ENCODE results near the gene ERGIC1. TPM values are rescaled to one million over a fixed set of nuclear protein-coding genes. Genes with fewer than 3 reads are reported as not detected.

ERGIC1 gene
- total and polyA plus RNA-seq, 2 of the 8 experiments (the other 6 are each of a cell fraction or from before 2014, with no cell fraction given), result 95.3 to 106 TPM

- CTCF ChIA-PET (ENCODE audit: partially characterized antibody), result interaction anchor here (0.6 to 3.2 kb wide), 7 partner anchors 9 to 1475 kb away, joined by 3 to 7 read pairs (median 3); no protein-coding TSS in a partner anchor
- DNase-seq (ENCODE audit: low read depth in 1 of 2, low spot score in 2 of 2), result no peak
- no peaks in the 10 kb centered on the region for H3K9me3 ChIP-seq (ENCODE audit: insufficient read depth in 2 of 2, low read depth in 1 of 2, low read length in 1 of 2)
- H3K9ac ChIP-seq (replicated peaks in 1 of 4; ENCODE audit: extremely low read depth in 1 of 4, low read depth in 3 of 4, low read length in 3 of 4), result no peak overlapping the region
- no peak overlapping the region for H2BK120ac ChIP-seq (replicated peaks; ENCODE audit: low read depth, low read length)
- H3K27me3 ChIP-seq (replicated peaks in 1 of 4; ENCODE audit: control insufficient read depth in 3 of 4, extremely low read depth in 1 of 4, insufficient read depth in 3 of 4, low read length in 3 of 4), result no peaks in the 10 kb centered on the region
- no peak for FAIRE-seq
- H3K36me3 ChIP-seq (ENCODE audit: control insufficient read depth in 2 of 4, insufficient read depth in 4 of 4, low read length in 3 of 4), result no peaks in the 10 kb centered on the region
- H3K79me2 ChIP-seq (ENCODE audit: control insufficient read depth in 1 of 2, insufficient read depth in 2 of 2, low read length in 2 of 2), result peaks cover 2 to 91% of the 10 kb centered on the region in 2 experiments
- H4K20me1 ChIP-seq (replicated peaks in 1 of 2; ENCODE audit: control insufficient read depth in 1 of 2, insufficient read depth in 2 of 2, low read length in 2 of 2), result peaks cover 24 to 51% of the 10 kb centered on the region in 2 experiments
- peaks cover 38% of the 10 kb centered on the region for H3K79me1 ChIP-seq (ENCODE audit: low read depth, low read length)
- H4K5ac ChIP-seq (ENCODE audit: insufficient read length, low read depth, low read length), result no peak overlapping the region
- no peak overlapping the region; the same call in 1 of the 2 replicates for H2BK5ac ChIP-seq (ENCODE audit: low read depth, low read length)
- POLR2A ChIA-PET (ENCODE audit: partially characterized antibody), result interaction anchor here (0.7 to 2.6 kb wide), 2 partner anchors 9 to 11 kb away, joined by 3 to 10 read pairs; no protein-coding TSS in a partner anchor
- no peak overlapping the region for H2BK15ac ChIP-seq (ENCODE audit: low read length)
- H2AFZ ChIP-seq (ENCODE audit: low read length), result no peak overlapping the region
- no peak overlapping the region for H3K14ac ChIP-seq (ENCODE audit: insufficient read length)
- WGBS, 2 experiments (ENCODE audit: extremely low coverage in 1 of 2, insufficient coverage in 1 of 2, insufficient read length in 1 of 2, insufficient replicate concordance in 2 of 2, low coverage in 1 of 2, low lambda C conversion rate in 2 of 2, missing lambda C conversion rate in 1 of 2), result 80% methylated on average over 14 of the region's 15 CpGs; no CpG with 5 or more reads in 1 of the 2 experiments
- H3K4me2 ChIP-seq (ENCODE audit: insufficient read depth in 1 of 2, low read depth in 2 of 2, low read length in 2 of 2), result no peak overlapping the region
- no peak overlapping the region for H4K8ac ChIP-seq (ENCODE audit: extremely low read depth, insufficient read depth, low read length)
- H4K91ac ChIP-seq (replicated peaks; ENCODE audit: insufficient read length, low read length), result no peak overlapping the region
- H2BK20ac ChIP-seq (ENCODE audit: low read length), result no peak overlapping the region
- H3K27ac ChIP-seq (ENCODE audit: low read depth, low read length), result no peak overlapping the region
- no peak overlapping the region for H3K4me3 ChIP-seq (ENCODE audit: extremely low read depth in 1 of 4, insufficient read depth in 2 of 4, low read depth in 3 of 4, low read length in 4 of 4)
- H3K56ac ChIP-seq (replicated peaks; ENCODE audit: insufficient read length, low read depth, low read length), result no peak overlapping the region
- no peak overlapping the region for H3K4ac ChIP-seq (replicated peaks; ENCODE audit: insufficient read length, low read depth, low read length)
- H3K18ac ChIP-seq (ENCODE audit: extremely low read depth, low read length), result no peak overlapping the region
- no peak overlapping the region for H2BK12ac ChIP-seq (ENCODE audit: low read depth, low read length)
- peaks cover 0 to 6% (median 1%) of the 10 kb centered on the region in 4 experiments; a peak in 4 of 7 replicates for H3K4me1 ChIP-seq (replicated peaks in 1 of 4; ENCODE audit: control insufficient read depth in 3 of 4, insufficient read depth in 4 of 4, low read length in 3 of 4)
- H2AK5ac ChIP-seq (ENCODE audit: low read depth, low read length), result no peak overlapping the region
- no peak overlapping the region for H3K23ac ChIP-seq (ENCODE audit: insufficient read length)
- no peaks in the 10 kb centered on the region for H3K23me2 ChIP-seq (ENCODE audit: low read depth, low read length)
- no peak for TF ChIP-seq CREB1 (IDR thresholded peaks at IDR 0.05)
- TF ChIP-seq JUN (IDR thresholded peaks at IDR 0.05; ENCODE audit: low read depth, low read length), result no peak
- TF ChIP-seq SUZ12 (IDR thresholded peaks at IDR 0.05; ENCODE audit: low read length), result no peak
- TF ChIP-seq SP1 (IDR thresholded peaks at IDR 0.05; ENCODE audit: low read depth, low read length), result no peak
- TF ChIP-seq TBP (IDR thresholded peaks at IDR 0.05; ENCODE audit: low read depth, low read length), result no peak
Observed at GRCh38 chr5:172849606-172850453, 15.8 kb downstream of the ERGIC1 start.
